SW480 (cell line): ENCODE measurements around the gene TXLNG.
A peak's percentile ranks its signal among the peaks of the same experiment; 100 is the strongest.

ENCODE experiments used
- DNase-seq: peaks from one replicate; pipeline ENCODE4 v3.0.0-alpha.2; 2016; ENCODE audit warnings: low spot score

TXLNG gene

GRCh38 chrX:16785247-16786138 lies 773 bp upstream of the TXLNG start:
- DNase-seq: peak; percentile 33

DNA sequence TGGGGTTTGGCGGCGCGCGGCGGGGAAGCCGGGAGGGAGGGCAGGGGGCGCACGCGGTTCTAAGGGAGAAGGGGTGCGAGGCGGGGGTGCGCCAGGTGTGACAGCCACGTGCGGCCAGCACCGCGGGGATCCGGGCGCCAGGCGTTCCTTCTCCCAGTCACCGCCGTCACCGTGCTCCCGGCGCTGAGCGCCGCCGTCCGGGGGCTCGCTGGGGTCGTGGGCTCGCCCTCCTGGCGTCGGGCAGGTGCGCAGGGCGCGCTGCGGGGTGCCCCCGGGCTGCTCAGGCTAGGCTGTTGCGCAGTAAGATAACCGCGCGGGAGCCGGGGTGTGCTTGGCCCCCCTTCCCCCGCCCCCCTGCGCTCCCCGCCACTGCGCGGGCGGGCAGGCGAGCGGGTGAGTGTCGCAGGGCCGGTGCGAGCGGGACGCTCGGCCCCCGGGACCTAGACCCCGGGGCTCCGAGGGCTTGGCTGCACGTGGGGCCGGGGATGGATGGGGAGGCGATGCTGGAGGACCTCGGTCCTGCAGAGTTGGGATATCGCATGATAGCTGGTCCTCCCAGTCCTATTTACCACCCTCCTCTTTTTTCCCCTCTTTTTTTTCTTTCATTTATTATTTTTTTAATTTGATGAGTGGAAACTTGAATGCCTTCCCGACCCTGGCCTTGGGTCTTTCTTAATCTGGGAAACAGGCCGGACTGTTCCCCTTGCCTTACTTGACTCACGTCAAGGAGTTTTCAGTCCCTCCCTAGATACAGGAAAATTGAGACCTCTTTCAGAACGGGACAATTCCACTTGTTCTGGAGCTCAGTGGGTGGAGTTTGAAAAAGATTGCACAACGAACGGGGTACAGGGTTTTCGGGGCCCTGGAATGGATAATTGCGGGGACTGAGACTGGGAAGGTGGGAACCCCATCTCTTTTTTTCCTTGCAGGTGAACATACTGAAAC lies 797 bp downstream of the TXLNG start:
- DNase-seq: peak; percentile 8

DNA sequence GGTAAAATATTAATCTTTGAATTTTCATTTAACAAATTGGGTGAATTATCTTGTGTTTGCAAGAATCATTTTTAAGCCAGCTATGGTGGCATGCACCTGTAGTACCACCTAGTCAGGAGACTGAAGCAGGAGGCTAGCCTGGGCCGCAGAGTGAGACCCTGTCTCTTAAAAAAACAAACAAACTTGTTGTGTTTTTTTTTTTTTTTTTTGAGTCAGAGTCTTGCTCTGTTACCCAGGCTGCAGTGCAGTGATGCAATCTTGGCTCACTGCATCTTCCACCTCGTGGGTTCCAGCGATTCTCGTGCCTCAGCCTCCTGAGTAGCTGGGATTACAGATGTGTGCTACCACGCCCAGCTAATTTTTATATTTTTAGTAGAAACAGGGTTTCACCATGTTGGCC lies 2.2 kb downstream of the TXLNG start:
- DNase-seq: no peak

GRCh38 chrX:16796298-16796697 lies 10.0 kb downstream of the TXLNG start:
- DNase-seq: no peak

- DNase-seq: no peak
Measured at GRCh38 chrX:16797358-16797757, 11.1 kb downstream of the TXLNG start.

DNA sequence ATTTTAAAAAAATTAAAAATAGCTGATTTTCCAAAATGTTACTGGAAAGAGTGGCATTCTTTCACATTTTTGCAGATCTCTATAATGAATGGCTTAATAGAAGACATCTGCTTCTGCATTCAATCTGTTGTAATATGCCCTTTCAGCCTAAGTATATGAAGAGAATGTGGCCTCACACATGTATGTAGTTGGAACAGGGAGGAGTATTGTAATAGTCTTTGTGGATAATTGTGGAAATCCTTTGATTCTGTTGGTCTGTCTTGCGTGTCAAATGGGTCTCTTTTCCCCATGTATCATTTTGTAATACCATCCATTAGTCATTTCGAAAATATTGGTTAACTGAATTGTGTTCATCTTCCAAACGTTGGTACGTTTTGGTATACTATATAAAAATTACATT lies 11.6 kb downstream of the TXLNG start:
- DNase-seq: no peak

DNA sequence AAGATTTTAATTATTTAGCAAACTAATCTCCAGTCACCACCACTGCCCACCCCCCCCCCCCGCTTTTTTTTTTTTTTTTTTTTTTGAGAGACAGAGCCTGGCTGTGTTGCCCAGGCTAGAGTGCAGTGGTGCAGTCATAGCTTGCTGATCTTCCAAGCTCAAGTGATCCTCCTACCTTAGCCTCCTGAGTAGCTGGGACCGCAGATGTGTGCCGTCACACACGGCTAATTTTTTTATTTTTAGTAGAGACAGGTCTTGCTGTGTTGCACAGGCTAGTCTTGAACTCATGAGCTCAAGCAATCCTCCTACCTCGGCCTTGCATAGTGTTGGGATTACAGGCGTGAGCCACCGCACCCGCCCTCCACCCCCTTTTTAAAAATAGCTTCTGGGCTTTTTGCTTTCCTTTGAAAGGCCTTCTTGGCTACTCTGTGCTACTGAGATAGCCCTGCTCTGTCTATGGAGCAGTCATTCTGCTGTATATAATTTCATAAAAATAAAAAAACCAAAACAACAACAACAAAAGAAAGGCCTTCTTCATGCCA lies 18.7 kb downstream of the TXLNG start:
- DNase-seq: no peak

DNA sequence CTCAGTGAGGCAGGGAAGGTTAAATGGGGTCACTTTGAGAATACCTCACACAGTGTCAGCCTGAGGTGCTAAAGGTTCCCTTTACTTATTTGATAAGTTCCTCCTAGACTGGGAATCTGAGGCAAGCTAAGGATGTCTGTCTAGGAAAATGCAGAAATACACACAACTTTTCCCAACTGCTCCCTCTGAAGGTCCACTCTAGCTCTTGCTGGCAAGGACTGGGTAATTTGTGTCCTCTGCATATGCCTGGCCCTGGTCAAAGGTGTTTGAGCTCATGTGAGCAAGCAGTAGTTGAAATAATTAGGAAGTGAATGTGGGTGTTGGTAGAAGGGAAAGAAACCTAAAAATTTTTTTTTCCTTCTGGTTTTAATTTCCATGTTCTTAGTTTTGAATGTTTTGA lies 21.3 kb downstream of the TXLNG start:
- DNase-seq: peak; percentile 34

- DNase-seq: peak; percentile 29
Measured at GRCh38 chrX:16807976-16808542, 21.8 kb downstream of the TXLNG start.

DNA sequence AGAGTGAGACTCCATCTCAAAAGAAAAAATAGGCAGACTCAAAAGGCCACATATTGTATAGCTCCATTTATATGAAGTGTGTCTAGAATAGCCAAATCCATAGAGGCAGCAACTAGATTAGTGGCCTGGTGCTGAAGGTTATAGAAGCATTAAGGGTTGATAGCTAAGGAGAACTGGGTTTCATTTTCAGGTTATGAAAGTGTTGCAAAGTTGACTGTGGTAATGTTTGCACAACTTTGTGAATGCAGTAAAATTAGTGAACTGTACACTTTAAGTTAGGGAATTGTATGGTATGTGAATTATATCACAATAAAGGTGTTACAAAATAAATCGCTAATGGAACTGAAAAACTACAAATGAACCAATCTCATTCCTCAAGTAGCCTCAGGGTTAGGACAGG lies 28.3 kb downstream of the TXLNG start:
- no peak for DNase-seq

- no peak for DNase-seq
Measured at GRCh38 chrX:16819634-16820033, 33.4 kb downstream of the TXLNG start.

- DNase-seq: no peak
Measured at GRCh38 chrX:16822723-16823122, 36.5 kb downstream of the TXLNG start.

GRCh38 chrX:16825264-16826035 lies 39.2 kb downstream of the TXLNG start:
- no peak for DNase-seq

GRCh38 chrX:16826207-16826606 lies 39.9 kb downstream of the TXLNG start:
- DNase-seq: peak; percentile 46

GRCh38 chrX:16827225-16827624 lies 41.0 kb downstream of the TXLNG start:
- no peak for DNase-seq

DNA sequence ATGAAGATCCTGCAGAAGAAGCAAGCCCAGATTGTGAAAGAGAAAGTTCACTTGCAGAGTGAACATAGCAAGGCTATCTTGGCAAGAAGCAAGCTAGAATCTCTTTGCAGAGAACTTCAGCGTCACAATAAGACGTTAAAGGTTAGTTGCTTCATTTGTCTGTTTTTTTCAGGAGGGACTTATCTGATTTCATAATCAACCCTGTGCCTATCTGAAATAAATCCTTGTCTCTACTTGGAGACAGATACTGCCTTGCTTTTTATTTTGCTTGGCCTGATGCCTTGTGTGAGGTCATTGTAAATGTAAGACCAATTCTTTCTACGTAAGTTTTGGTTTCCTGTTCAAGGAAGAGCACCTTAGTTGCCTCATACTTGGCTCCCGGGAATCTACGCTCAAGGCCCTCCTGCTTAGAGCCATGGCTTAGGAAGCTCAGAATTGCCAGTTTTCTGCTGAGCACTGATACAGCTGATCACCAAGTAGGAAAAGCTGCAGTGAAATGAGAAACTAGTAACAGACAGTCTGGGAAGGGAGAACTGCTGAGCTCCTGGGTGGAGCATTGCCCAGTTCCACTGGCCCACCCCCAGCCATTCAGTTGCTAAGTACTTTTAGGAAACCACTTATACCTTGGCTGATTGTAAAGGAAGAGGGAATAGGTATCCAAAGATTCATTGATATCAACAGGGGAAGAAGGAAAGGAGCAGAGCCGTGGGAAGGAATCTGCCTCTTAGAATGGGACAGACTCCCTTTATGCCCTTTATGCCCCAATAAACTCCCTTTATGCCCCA lies 42.0 kb downstream of the TXLNG start:
- no peak for DNase-seq

DNA sequence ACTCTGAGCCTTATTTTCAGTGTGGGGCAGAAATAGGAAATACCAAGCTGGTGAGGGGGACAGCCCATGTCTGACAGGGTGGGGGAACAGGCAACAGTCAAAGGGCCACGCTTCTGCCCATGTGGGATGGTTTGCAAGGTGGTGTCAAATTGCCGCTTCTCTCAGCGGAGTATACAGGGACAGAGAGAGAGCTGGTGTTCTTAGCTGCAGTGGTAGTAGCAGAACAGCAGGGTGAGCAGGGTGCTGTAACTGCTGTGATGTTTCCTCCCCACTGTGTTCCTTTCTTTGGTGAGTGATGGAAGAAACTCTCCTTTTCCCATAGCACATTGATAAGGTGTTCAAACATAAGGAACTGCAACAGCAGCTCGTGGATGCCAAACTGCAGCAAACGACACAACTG lies 46.0 kb downstream of the TXLNG start:
- DNase-seq: no peak

- no peak for DNase-seq
Measured at GRCh38 chrX:16834806-16835205, 48.5 kb downstream of the TXLNG start.

GRCh38 chrX:16836371-16836770 lies 50.1 kb downstream of the TXLNG start:
- no peak for DNase-seq

GRCh38 chrX:16838202-16839066 lies 52.2 kb downstream of the TXLNG start:
- DNase-seq: no peak
